ENCODE measurements around the gene CXCR5. TPM values are rescaled to one million over a fixed set of nuclear protein-coding genes. Genes with fewer than 3 reads are reported as not detected.

Gene CXCR5
- total and polyA plus RNA-seq, 2 of the 4 experiments (the other 2 are of a cell fraction), result not detected

DNA sequence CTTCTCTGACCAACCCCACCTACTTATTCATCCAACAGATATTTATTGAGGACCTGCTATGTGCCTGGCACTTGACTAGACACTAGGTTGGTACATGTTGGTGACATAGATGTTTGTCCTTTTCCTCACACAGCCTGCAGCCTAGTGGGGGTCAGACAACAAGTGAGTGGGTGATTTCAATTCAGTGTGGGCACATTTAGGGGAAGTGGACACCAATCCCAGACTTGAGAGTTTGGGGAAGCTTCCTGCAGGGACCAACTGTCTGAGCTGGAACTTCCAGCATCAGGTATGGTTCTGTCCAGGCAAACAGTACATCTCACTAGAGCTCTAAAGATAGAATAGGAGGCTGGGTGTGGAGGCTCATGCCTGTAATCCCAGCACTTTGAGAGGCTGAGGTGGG is 47.9 kb downstream of the CXCR5 start (continued):
- TF ChIP-seq MAZ (IDR thresholded peaks at IDR 0.05; ENCODE audit: borderline replicate concordance, low read depth, low read length), result no peak
- TF ChIP-seq BHLHE40 (IDR thresholded peaks at IDR 0.05; ENCODE audit: low read depth, low read length), result no peak

DNA sequence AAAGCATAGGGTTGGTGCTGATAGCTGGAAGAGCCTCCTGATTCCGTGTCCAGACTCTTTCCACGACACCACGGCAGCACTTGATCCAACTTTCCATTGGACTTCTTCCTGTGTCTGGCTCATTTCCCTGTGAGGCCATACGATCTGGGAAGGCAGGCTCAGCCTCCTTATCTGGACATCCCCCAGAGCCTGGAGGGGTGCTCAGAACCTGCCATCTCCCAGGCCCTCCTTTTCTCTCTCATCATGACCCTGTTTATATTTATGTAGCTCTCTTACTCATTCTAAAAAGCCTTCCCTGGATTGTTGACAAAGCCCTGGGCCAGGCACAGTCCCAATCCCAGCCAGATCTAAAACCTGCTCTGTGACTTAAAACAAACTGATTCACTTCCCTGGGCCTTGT is 49.8 kb downstream of the CXCR5 start:
- Histone ChIP-seq H2AFZ (replicated peaks; ENCODE audit: low read length, poor library complexity) (peak overlapping the region; percentile 33), H3K4me2 (ENCODE audit: low read depth, low read length) (no peak overlapping the region), H4K8ac (ENCODE audit: low read depth in 2 of 2, low read length in 2 of 2) (no peak overlapping the region), H4K91ac (ENCODE audit: insufficient read depth, low read depth, low read length) (no peak overlapping the region), H3K4me1 (ENCODE audit: control insufficient read depth, insufficient read depth, low read length) (peaks cover 5% of the 10 kb centered on the region; the same call in 1 of the 2 replicates), H2BK120ac (ENCODE audit: low read depth, low read length) (no peak overlapping the region), H3K27ac (ENCODE audit: insufficient read depth, low read length) (no peak overlapping the region), H4K5ac (ENCODE audit: low read depth, low read length) (no peak overlapping the region), H3K4ac (ENCODE audit: low read depth, low read length) (peak overlapping the region; percentile 29; the same call in 1 of the 2 replicates), H3K4me3 (ENCODE audit: insufficient read depth, low read depth, low read length) (no peak overlapping the region), H3K56ac (ENCODE audit: extremely low read depth, insufficient read depth, low read length) (no peak overlapping the region), H3K36me3 (ENCODE audit: control insufficient read depth, insufficient read depth, low read length) (no peaks in the 10 kb centered on the region), H3K23ac (ENCODE audit: low read depth, low read length) (no peak overlapping the region), H2AK5ac (ENCODE audit: low read depth, low read length) (no peak overlapping the region), H2BK5ac (ENCODE audit: low read depth, low read length, poor library complexity, severe bottlenecking) (no peak overlapping the region), H3K9me1 (ENCODE audit: insufficient read depth, low read length) (peaks cover under 1% of the 10 kb centered on the region), H2BK15ac (ENCODE audit: low read depth, low read length) (no peak overlapping the region), H3K18ac (ENCODE audit: low read depth, low read length) (no peak overlapping the region), H3K9ac (ENCODE audit: low read depth, low read length) (no peak overlapping the region), H3K79me1 (ENCODE audit: low read depth in 1 of 2, low read length in 2 of 2) (peaks cover 0 to 6% of the 10 kb centered on the region in 2 experiments; a peak in 2 of 4 replicates), H2BK20ac (ENCODE audit: low read depth, low read length) (no peak overlapping the region), H3K27me3 (ENCODE audit: control insufficient read depth, insufficient read depth, low read length) (no peaks in the 10 kb centered on the region), H2AK9ac (replicated peaks; ENCODE audit: low read depth, low read length, poor library complexity) (no peak overlapping the region), H4K20me1 (ENCODE audit: insufficient read depth, low read length) (peaks cover under 1% of the 10 kb centered on the region), H3K9me3 (ENCODE audit: control insufficient read depth, insufficient read depth, low read length) (no peaks in the 10 kb centered on the region), H3K14ac (replicated peaks; ENCODE audit: low read depth, low read length) (no peak overlapping the region)
- intact Hi-C loops (cut with micrococcal nuclease) (no loop called here), in situ Hi-C loops (cut with MboI; ENCODE audit: low sequenced_read_pairs) (no loop called here), dilution Hi-C loops (cut with HindIII; ENCODE audit: low sequenced_read_pairs, unreplicated experiment) (no loop called here)
- POLR2A ChIA-PET (ENCODE audit: unreplicated experiment), result interaction anchor here (1.5 kb wide), 1 partner anchor 24 kb away, joined by 10 read pairs; no protein-coding TSS in a partner anchor
- DNase-seq (peak; percentile 16), ATAC-seq (ENCODE audit: low read depth) (no peak)
- TF ChIP-seq FOS (IDR thresholded peaks at IDR 0.05; ENCODE audit: low read depth, low read length) (no peak), MAZ (IDR thresholded peaks at IDR 0.05; ENCODE audit: borderline replicate concordance, low read depth, low read length) (no peak), CHD1 (IDR thresholded peaks at IDR 0.05; ENCODE audit: low read depth, low read length) (no peak), POLR2A (IDR thresholded peaks at IDR 0.05; ENCODE audit: low read depth, low read length) (no peak), RFX5 (IDR thresholded peaks at IDR 0.05; ENCODE audit: low read depth, low read length) (no peak), NFE2L2 (IDR thresholded peaks at IDR 0.05; ENCODE audit: low read depth, low read length) (no peak), RCOR1 (IDR thresholded peaks at IDR 0.05; ENCODE audit: insufficient replicate concordance, low read length) (no peak), SMC3 (IDR thresholded peaks at IDR 0.05; ENCODE audit: low read depth, low read length) (no peak)
- TF ChIP-seq, protein P1, sequence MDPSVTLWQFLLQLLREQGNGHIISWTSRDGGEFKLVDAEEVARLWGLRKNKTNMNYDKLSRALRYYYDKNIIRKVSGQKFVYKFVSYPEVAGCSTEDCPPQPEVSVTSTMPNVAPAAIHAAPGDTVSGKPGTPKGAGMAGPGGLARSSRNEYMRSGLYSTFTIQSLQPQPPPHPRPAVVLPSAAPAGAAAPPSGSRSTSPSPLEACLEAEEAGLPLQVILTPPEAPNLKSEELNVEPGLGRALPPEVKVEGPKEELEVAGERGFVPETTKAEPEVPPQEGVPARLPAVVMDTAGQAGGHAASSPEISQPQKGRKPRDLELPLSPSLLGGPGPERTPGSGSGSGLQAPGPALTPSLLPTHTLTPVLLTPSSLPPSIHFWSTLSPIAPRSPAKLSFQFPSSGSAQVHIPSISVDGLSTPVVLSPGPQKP (IDR thresholded peaks at IDR 0.05; ENCODE audit: borderline replicate concordance, low read depth, low read length), result no peak
- no TSS peak for BruUV-seq (replicated peaks)
- WGBS, 2 experiments (ENCODE audit: extremely low coverage in 2 of 2, insufficient read length in 1 of 2), result no CpG with 5 or more reads among the region's 4 CpGs
- CTCF ChIA-PET, result interaction anchor here (1.1 to 1.3 kb wide), 2 partner anchors 23 to 244 kb away, joined by 3 read pairs; no protein-coding TSS in a partner anchor
